ENCODE data around the gene TMEM120B.

Gene TMEM120B

DNA sequence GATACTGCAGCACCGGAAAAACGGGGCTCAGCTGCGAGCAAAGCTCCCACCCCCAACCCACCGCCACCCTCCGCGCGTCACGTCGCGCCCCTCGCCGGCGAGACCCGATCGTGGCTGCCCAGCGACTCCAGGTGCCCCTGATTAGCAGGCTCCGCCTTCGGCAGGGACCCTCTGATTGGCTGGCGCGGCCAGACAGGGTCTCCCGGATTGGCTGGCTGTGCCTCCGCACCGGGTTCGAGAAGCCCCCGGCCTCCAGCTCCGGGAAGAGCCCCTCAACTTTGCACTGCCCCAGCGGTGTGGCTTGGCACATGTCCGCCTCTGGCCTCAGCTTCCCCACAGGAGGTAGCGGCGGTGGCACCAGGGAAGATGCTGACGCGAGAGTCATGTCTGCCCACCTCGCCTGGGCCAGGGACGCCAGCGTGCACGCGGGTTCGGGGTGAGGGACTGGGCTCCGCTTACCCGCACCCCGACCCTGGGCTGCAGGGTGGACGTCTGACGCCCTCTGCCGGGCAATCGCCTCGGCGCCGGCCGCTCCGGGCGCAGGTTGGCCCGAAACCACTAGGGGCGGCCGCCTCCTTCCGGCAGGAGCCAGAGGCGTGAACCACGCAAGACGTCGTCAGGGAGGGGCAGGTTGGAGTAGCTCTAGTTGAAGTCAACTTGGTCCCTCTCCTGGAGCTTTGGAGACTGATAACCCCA lies 81.4 kb downstream of the TMEM120B start:
- peak; percentile 80 to 82 for DNase-seq

DNA sequence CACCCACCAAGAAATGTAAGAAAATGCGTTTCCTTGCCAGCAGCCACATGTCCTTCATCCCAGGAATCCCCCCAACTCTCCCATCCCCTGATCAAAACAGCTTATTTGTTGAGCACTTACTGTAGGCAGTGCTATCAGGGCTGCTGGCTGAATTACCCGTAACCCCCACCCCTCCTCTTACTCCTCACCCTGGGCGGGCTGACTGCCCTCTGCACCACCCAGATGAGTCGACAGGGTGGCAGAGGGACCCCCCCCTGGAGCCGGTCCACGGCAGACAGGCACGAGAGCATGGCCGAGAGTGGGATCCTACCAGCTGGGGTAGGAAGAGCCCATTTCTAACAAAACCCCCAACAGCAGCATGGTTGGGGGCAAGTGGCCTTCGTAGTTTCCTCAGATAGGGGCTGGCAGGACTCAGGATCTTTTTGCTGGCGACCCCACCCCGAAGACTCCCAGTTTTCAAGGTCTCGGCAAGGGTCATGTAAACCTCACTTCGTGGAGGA lies 82.0 kb downstream of the TMEM120B start:
- DNase-seq = peak in 1 of 2 donors; percentile 80

GRCh38 chr12:121795034-121795968 lies 82.7 kb downstream of the TMEM120B start:
- DNase-seq = peak; percentile 61 to 87

- no peak for DNase-seq
Measured at GRCh38 chr12:121796855-121797751, 84.6 kb downstream of the TMEM120B start.

GRCh38 chr12:121797937-121798786 lies 85.6 kb downstream of the TMEM120B start:
- DNase-seq = no peak

- no peak for DNase-seq
Measured at GRCh38 chr12:121798787-121799155, 86.2 kb downstream of the TMEM120B start.

DNA sequence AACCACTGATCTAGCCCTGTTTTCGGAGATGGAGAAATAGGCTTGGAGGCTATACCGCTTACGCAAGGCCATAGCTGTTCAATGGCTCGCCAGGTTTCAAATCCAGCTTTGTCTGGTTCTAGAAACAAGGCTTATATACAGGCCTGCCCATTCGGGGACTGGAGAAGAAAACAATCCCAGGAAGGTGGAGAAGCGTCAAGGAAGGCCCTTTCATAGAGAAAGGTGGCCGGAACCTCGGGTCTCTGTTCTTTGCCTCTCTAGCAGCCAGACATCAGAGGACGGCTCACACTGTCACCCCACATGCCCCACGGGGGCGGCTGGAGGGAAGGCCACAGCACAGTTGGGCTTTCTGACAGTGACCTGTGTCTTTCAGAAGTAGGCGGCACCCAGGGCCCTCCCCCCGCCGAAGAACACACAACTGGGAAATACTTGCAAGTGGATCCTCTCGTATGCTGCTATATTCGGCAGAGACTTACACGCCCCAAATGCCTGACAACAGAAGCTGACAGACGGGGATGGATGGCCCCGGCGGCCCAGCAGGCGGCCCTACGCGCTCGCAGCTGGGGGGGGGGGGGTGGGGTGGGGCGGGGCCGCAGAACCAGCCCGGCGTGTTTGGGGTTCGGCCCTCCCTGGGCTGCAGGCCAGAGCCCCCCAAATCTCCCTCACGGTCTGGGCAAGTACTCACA lies 86.7 kb downstream of the TMEM120B start:
- peak; percentile 17 to 46 for DNase-seq

GRCh38 chr12:121799842-121800693 lies 87.5 kb downstream of the TMEM120B start:
- peak; percentile 70 to 81 for DNase-seq

GRCh38 chr12:121800694-121801594 lies 88.4 kb downstream of the TMEM120B start:
- DNase-seq = peak; percentile 15 to 65

- peak in 1 of 2 donors; percentile 11 for DNase-seq
Measured at GRCh38 chr12:121801595-121802484, 89.3 kb downstream of the TMEM120B start.

- no peak for DNase-seq
Measured at GRCh38 chr12:121802485-121802842, 89.9 kb downstream of the TMEM120B start.

GRCh38 chr12:121802843-121803698 lies 90.5 kb downstream of the TMEM120B start:
- peak; percentile 89 to 97 for DNase-seq

GRCh38 chr12:121803861-121804416 lies 91.4 kb downstream of the TMEM120B start, which contains the start of gene SETD1B:
Gene SETD1B (plus strand): TSS chr12:121804009. CDS start chr12:121804738, 729 bp downstream.
- peak; percentile 7 to 41 for DNase-seq

DNA sequence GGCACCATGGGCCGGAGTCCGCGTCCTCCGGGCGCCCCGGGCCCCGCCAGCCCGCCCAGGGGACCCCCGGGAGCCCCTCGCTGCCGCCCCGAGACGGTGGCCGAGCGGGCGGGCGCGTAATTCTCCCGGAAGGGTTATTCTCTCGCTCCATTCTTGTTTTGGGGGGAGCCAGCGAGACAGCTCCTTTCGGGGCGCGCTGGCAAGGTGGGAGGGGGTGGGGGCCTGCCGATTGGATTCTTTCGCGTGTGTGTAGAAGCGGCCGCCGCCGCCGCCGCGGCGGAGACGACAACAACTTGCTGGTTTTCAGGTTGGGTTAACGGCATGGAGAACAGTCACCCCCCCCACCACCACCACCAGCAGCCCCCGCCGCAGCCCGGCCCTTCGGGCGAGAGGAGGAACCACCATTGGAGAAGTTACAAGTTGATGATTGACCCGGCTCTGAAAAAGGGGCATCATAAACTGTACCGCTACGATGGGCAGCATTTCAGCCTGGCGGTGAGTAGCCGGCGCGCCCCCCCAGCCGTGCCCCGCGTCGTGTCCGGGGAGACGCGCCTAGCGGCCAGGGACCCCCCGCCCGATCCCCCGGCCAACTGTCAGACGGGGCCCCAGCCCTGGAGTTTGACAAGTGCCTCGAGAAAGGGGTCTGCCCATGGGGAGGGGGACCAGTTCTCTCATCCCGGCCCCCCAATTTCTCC lies 92.0 kb downstream of the TMEM120B start:
- DNase-seq = peak; percentile 18 to 38

- no peak for DNase-seq
Measured at GRCh38 chr12:121805171-121806008, 92.8 kb downstream of the TMEM120B start.

Data from bone marrow (tissue), 2 donors.